Spinal cord (tissue), 10 donors: ENCODE results near the gene DGKH. TPM values are rescaled to one million over a fixed set of nuclear protein-coding genes. Genes with fewer than 3 reads are reported as not detected.
"Not testable (repeated sequence)": the region's sequence is repeated elsewhere in the genome, so short reads cannot be mapped to it uniquely, and the experiment has no call there.

ENCODE experiments used
- DNase-seq, 6 donors: peaks; one replicate each; pipeline versions ENCODE4 v3.0.0 to v3.0.0-alpha.2; 2013 to 2015; ENCODE audit warnings: low spot score in 6 of 6, low read depth in 4 of 6
- H3K27ac ChIP-seq: one replicate; pipeline ENCODE4 v1.5.1; 2013; ENCODE audit warnings: low read depth, low read length, control low read depth
- H3K27me3 ChIP-seq: one replicate; pipeline ENCODE4 v1.6.1; 2013; ENCODE audit warnings: low read length; ENCODE audit not compliant: control insufficient read depth, insufficient read depth
- H3K36me3 ChIP-seq: one replicate; pipeline ENCODE4 v1.6.1; 2013; ENCODE audit warnings: low read length; ENCODE audit not compliant: control insufficient read depth, insufficient read depth
- H3K4me1 ChIP-seq: one replicate; pipeline ENCODE4 v1.6.1; 2013; ENCODE audit warnings: low read length; ENCODE audit not compliant: control insufficient read depth, insufficient read depth
- H3K4me3 ChIP-seq: one replicate; pipeline ENCODE4 v1.5.1; 2013; ENCODE audit warnings: low read depth, low read length, control low read depth
- H3K9me3 ChIP-seq: one replicate; pipeline ENCODE4 v1.6.1; 2013; ENCODE audit warnings: low read length; ENCODE audit not compliant: control insufficient read depth, insufficient read depth
- WGBS: methylation state at CpG from one replicate; pipeline ENCODE4 v1.1.5; 2013; ENCODE audit warnings: missing lambda C conversion rate; ENCODE audit not compliant: insufficient coverage; 5-methylcytosine and 5-hydroxymethylcytosine counted together
- polyA plus RNA-seq, 2 donors: library from polyadenylated mRNA; unstranded; fragments of 120-200 nt; gene quantifications; one replicate each; pipeline ENCODE4 v1.2.1, GENCODE V29; 2013; ENCODE audit not compliant: insufficient read length in 2 of 2
- total RNA-seq, 2 donors: library from RNA; depleted of rRNA in 1 of 2; stranded (reverse); fragments of 120-200 nt in 1 of 2; fragments of >200 nt in 1 of 2; gene quantifications; one replicate each; pipeline versions ENCODE4 v1.2.3 to v1.2.4, GENCODE V29; 2013 to 2014
- donor health status: healthy.

The DGKH gene
- total and polyA plus RNA-seq, 4 donors, result 3.8 to 49.5 (median 6.3) TPM

DNA sequence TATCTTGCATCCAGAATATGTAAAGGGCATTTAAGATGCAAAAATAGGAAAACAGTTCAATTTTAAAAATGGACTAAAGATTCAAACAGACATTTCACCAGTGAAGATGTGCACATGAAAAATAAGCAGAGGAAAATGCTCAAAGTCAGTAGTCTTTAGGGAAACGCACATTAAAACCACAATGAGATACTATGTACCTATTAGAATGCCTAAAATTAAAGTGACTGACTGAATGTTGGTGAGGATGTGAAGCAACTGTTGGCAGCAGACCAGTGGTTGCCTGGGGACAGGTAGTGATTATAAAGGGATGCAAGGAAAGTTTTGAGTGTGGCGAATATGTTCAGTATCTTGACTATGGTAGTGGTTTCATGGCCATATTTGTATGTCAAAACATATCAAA is 75.2 kb downstream of the DGKH start:
- no peak overlapping the region for H3K27ac ChIP-seq
- H3K9me3 ChIP-seq, result no peaks in the 10 kb centered on the region
- H3K27me3 ChIP-seq, result no peaks in the 10 kb centered on the region
- DNase-seq, result no peak
- no CpG with 5 or more reads among the region's 2 CpGs for WGBS
- no peak overlapping the region for H3K4me3 ChIP-seq
- no peaks in the 10 kb centered on the region for H3K4me1 ChIP-seq
- no peaks in the 10 kb centered on the region for H3K36me3 ChIP-seq

DNA sequence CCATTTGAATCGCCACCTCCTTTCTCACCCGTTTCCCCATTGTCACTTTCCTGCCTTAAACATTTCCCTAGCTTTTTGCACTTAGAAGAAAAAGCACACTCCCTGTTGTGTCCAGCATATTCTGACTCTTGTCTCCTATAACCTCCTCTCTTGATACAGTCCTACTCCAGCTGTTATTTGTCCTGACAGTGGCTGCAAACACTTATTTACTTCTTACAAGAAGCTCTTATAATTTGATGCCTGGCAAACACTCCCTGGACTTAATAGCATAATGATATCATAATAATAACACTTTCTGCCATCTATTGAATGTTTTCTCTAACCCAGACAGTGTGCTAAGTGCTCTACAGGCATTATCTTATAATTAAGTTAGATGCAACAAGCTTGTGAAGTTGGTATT is 76.6 kb downstream of the DGKH start:
- H3K4me3 ChIP-seq, result no peak overlapping the region
- WGBS, result 88% methylated on average over 2 of the region's 2 CpGs
- H3K4me1 ChIP-seq, result no peaks in the 10 kb centered on the region
- H3K27me3 ChIP-seq, result no peaks in the 10 kb centered on the region
- no peaks in the 10 kb centered on the region for H3K36me3 ChIP-seq
- H3K9me3 ChIP-seq, result no peaks in the 10 kb centered on the region
- H3K27ac ChIP-seq, result no peak overlapping the region
- DNase-seq, result no peak

DNA sequence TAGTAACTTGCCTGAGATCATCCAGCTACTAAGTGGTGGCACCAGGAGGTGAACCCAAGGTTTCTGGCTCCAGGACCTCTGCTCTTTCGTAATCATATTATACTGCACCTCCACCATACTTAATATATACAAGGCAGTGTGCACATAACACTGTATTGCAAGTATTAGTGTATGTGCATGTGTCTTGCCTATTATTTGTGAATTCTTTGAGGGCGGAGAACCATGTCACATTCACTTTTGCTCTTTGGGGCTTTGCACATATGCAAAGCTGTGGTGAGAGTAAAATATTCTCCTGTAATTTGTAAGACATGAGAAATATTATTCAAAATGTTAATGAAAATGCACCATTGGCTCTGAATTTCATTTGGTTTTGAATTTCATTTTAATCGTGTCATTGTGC is 78.6 kb downstream of the DGKH start:
- Histone ChIP-seq H3K9me3 (no peaks in the 10 kb centered on the region), H3K27ac (no peak overlapping the region), H3K27me3 (no peaks in the 10 kb centered on the region), H3K4me1 (no peaks in the 10 kb centered on the region), H3K4me3 (no peak overlapping the region), H3K36me3 (no peaks in the 10 kb centered on the region)
- WGBS, result 100% methylated on average over 2 of the region's 3 CpGs
- no peak for DNase-seq

- H3K27me3 ChIP-seq, result no peaks in the 10 kb centered on the region
- no peaks in the 10 kb centered on the region for H3K9me3 ChIP-seq
- no peak overlapping the region for H3K27ac ChIP-seq
- H3K4me3 ChIP-seq, result no peak overlapping the region
- WGBS, result no CpG with 5 or more reads among the region's 3 CpGs
- no peak for DNase-seq
- H3K36me3 ChIP-seq, result no peaks in the 10 kb centered on the region
- no peaks in the 10 kb centered on the region for H3K4me1 ChIP-seq
Observed at GRCh38 chr13:42129033-42129432, 80.6 kb downstream of the DGKH start.

DNA sequence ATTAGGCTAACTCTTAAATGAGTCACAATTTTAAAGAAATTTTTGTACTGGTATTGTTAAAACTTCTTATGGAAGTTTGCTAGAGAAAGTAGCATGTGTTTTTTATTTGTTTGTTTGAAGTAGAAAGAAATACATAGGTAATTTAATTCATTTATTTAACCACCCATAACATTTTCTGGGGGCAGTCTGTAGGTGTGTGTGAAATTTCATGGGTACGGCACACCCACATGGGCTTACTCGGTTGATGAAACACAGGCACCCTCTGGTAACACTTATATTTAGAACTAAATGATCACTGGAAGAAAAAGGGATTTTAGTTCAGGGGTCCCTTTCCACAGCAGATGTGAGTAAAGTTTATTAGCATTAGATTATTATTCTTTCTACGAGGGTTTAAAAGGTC is 88.1 kb downstream of the DGKH start:
- WGBS, result no CpG with 5 or more reads among the region's 3 CpGs
- Histone ChIP-seq H3K9me3 (no peaks in the 10 kb centered on the region), H3K27ac (no peak overlapping the region), H3K4me1 (no peaks in the 10 kb centered on the region), H3K4me3 (no peak overlapping the region), H3K27me3 (no peaks in the 10 kb centered on the region), H3K36me3 (no peaks in the 10 kb centered on the region)
- DNase-seq, result no peak

GRCh38 chr13:42137856-42138537 is 89.5 kb downstream of the DGKH start:
- WGBS, result 80% methylated on average over 1 of the region's 3 CpGs
- no peaks in the 10 kb centered on the region for H3K36me3 ChIP-seq
- no peaks in the 10 kb centered on the region for H3K27me3 ChIP-seq
- H3K9me3 ChIP-seq, result no peaks in the 10 kb centered on the region
- no peak for DNase-seq
- H3K4me3 ChIP-seq, result no peak overlapping the region
- H3K4me1 ChIP-seq, result no peaks in the 10 kb centered on the region
- no peak overlapping the region for H3K27ac ChIP-seq

DNA sequence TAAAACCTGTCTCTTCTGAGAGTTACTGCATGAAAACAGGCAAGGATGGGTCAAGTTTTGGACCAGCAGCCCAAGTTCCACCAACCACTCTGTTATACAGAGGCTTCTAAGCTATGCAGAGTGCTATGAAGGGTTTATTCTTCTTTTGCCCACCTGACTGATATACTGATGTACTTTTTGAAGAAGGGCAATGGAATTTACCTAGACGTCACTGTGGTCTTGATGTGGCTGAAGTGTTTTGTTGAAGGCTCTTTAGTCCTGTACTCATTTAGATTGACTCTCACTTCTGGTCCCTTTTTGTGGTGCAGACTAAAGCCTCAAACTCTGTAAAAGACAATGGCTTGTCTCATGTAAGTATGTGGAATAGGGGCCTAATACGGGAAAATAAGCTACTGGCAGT is 92.0 kb downstream of the DGKH start:
- no peaks in the 10 kb centered on the region for H3K9me3 ChIP-seq
- no peaks in the 10 kb centered on the region for H3K27me3 ChIP-seq
- H3K4me3 ChIP-seq, result no peak overlapping the region
- H3K4me1 ChIP-seq, result no peaks in the 10 kb centered on the region
- no peak for DNase-seq
- no peaks in the 10 kb centered on the region for H3K36me3 ChIP-seq
- no peak overlapping the region for H3K27ac ChIP-seq
- WGBS, result no CpG with 5 or more reads among the region's 2 CpGs

GRCh38 chr13:42141052-42141451 is 92.6 kb downstream of the DGKH start:
- not testable (repeated sequence) for H3K27me3 ChIP-seq, H3K4me3 ChIP-seq
- no CpG with 5 or more reads among the region's 2 CpGs for WGBS

DNA sequence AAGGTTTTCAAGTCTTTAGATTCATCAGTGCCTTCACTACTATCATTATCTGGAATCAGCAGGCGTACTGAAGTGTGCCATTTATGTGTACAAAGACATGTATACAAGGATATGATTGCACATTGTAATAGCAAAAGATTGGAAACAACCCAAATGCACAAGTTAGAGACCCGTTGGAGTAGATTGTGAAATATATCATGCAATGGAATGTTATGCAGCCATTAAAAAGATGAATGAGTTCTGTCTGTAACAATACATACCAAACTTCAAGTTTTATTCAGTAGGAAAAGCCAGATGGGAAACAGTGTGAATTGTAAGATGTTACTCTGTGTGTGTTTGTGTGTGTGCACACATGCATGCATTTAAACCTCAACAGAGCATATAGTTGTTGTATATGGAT is 97.9 kb downstream of the DGKH start:
- DNase-seq, result no peak
- Histone ChIP-seq H3K27ac (no peak overlapping the region), H3K4me1 (no peaks in the 10 kb centered on the region), H3K36me3 (no peaks in the 10 kb centered on the region), H3K9me3 (no peaks in the 10 kb centered on the region), H3K27me3 (no peaks in the 10 kb centered on the region), H3K4me3 (no peak overlapping the region)
- WGBS, result no CpG with 5 or more reads among the region's 2 CpGs

More at GRCh38 chr13:42141052-42141451, 92.6 kb downstream of the DGKH start:
- not testable (repeated sequence) for H3K9me3 ChIP-seq, H3K36me3 ChIP-seq, H3K27ac ChIP-seq, H3K4me1 ChIP-seq, DNase-seq

DNA sequence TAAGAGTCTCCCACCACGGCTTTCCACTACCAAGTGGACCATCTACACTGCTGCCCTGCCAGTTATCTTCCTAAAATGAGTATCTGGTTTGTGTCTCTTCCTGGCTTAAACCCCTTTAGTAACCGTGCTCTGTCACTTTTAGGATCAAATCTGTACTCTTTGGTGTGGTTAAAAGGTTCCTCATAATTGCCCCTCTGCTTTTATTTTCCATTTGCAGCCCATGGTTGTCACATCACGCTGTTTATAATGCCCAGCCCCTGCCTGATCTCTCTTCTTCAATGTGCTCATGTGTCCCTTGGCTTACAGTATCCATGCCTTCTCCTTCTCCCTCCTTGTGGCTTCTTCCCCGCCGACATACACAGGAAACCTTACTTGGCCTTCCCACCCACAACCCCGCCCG is 100.1 kb downstream of the DGKH start:
- H3K4me1 ChIP-seq, result no peaks in the 10 kb centered on the region
- no peaks in the 10 kb centered on the region for H3K27me3 ChIP-seq
- H3K36me3 ChIP-seq, result no peaks in the 10 kb centered on the region
- no peaks in the 10 kb centered on the region for H3K9me3 ChIP-seq
- no peak for DNase-seq
- WGBS, result 73% methylated on average over 2 of the region's 7 CpGs
- no peak overlapping the region for H3K27ac ChIP-seq
- no peak overlapping the region for H3K4me3 ChIP-seq
